DOHH2 (cell line): ENCODE measurements around the gene CASP9.
"Not testable (repeated sequence)": the region's sequence is repeated elsewhere in the genome, so short reads cannot be mapped to it uniquely, and the experiment has no call there.

Source experiments
- H3F3A ChIP-seq: fragments of 200-600 bp; sonication (generic), shearing (Covaris generic); 2 replicates; pipeline ENCODE4 v1.6.0; 2016; ENCODE audit warnings: antibody characterized with exemption, mild to moderate bottlenecking; ENCODE audit not compliant: control insufficient read depth, insufficient read depth
- H3K27ac ChIP-seq: fragments of 200-600 bp; sonication (generic); 2 replicates; pipeline ENCODE4 v1.5.1; 2014; ENCODE audit warnings: low read depth, mild to moderate bottlenecking, low read length, moderate library complexity
- H3K27me3 ChIP-seq: fragments of 200-600 bp; sonication (generic); 2 replicates; pipeline ENCODE4 v1.6.1; 2014; ENCODE audit warnings: mild to moderate bottlenecking, low read length, mixed read lengths; ENCODE audit not compliant: control insufficient read depth
- H3K36me3 ChIP-seq: fragments of 200-600 bp; sonication (generic); 2 replicates; pipeline ENCODE4 v1.6.1; 2014; ENCODE audit warnings: mild to moderate bottlenecking, low read length, moderate library complexity, mixed read lengths; ENCODE audit not compliant: control insufficient read depth
- H3K4me1 ChIP-seq: fragments of 200-600 bp; sonication (generic); 2 replicates; pipeline ENCODE4 v1.6.1; 2014; ENCODE audit warnings: mild to moderate bottlenecking, low read length, mixed read lengths; ENCODE audit not compliant: control insufficient read depth
- H3K4me2 ChIP-seq: fragments of 200-600 bp; sonication (generic); 2 replicates; pipeline ENCODE4 v1.6.0; 2014; ENCODE audit warnings: mild to moderate bottlenecking, low read length, moderate library complexity
- H3K4me3 ChIP-seq: fragments of 200-600 bp; sonication (generic); 2 replicates; pipeline ENCODE4 v1.5.1; 2014; ENCODE audit warnings: mild to moderate bottlenecking, low read length, mixed read lengths
- H3K79me2 ChIP-seq: fragments of 200-600 bp; sonication (generic); 2 replicates; pipeline ENCODE4 v1.6.1; 2014; ENCODE audit warnings: mild to moderate bottlenecking, low read length, mixed read lengths; ENCODE audit not compliant: control insufficient read depth
- H3K9me2 ChIP-seq: fragments of 200-600 bp; sonication (generic); replicated peaks from 2 replicates; pipeline ENCODE4 v1.6.1; 2014; ENCODE audit warnings: mild to moderate bottlenecking, low read length, mixed read lengths; ENCODE audit not compliant: control insufficient read depth
- H3K9me3 ChIP-seq: fragments of 200-600 bp; sonication (generic); 2 replicates; pipeline ENCODE4 v1.6.1; 2014; ENCODE audit warnings: antibody characterized with exemption, low read length, mixed read lengths; ENCODE audit not compliant: control insufficient read depth, insufficient read depth
- H4K20me1 ChIP-seq: fragments of 200-600 bp; sonication (generic); 2 replicates; pipeline ENCODE4 v1.6.0; 2014; ENCODE audit warnings: low read depth, mild to moderate bottlenecking, antibody characterized with exemption, low read length, moderate library complexity; ENCODE audit not compliant: control insufficient read depth, insufficient read depth
- EZH2phosphoT487 ChIP-seq: fragments of 200-600 bp; sonication (generic); IDR thresholded peaks from 2 replicates; pipeline ENCODE4 v1.6.1; 2017; ENCODE audit warnings: borderline replicate concordance, mild to moderate bottlenecking, antibody characterized with exemption, low read length, moderate library complexity, mixed read lengths
- TF ChIP-seq, protein P1 (sequence below): fragments of 200-600 bp; sonication (generic); IDR thresholded peaks from one replicate; pipeline ENCODE4 v1.5.1; 2014; ENCODE audit warnings: antibody characterized with exemption, mild to moderate bottlenecking, low read depth, low read length; ENCODE audit not compliant: poor library complexity, severe bottlenecking

Gene CASP9

DNA sequence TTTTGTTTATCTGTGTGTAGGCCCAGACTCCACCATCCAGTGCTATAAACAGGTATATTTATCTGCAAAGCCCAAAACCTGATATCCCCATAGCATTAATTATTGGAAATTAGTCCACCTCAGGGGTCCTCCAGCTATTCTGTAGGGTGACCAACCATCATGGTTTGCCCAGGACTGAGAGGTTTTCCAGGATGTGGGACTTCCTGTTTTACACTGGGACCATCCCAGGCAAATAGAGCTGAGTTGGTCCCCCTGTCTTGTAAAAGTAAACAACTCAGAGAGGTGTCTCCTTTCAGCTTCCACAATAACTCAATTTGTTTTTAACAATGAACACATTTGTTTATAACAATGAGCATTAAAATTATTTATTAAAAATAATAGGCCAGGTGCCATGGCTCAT lies 55.9 kb downstream of the CASP9 start:
- Histone ChIP-seq H3K36me3 (no peaks in the 10 kb centered on the region), H3K4me3 (no peak overlapping the region), H4K20me1 (no peaks in the 10 kb centered on the region), H3K27ac (no peak overlapping the region), H3K9me2 (no peaks in the 10 kb centered on the region), H3F3A (no peaks in the 10 kb centered on the region), H3K27me3 (no peaks in the 10 kb centered on the region), H3K9me3 (no peaks in the 10 kb centered on the region), H3K79me2 (no peaks in the 10 kb centered on the region), H3K4me1 (no peaks in the 10 kb centered on the region), H3K4me2 (no peak overlapping the region)
- TF ChIP-seq, protein P1, sequence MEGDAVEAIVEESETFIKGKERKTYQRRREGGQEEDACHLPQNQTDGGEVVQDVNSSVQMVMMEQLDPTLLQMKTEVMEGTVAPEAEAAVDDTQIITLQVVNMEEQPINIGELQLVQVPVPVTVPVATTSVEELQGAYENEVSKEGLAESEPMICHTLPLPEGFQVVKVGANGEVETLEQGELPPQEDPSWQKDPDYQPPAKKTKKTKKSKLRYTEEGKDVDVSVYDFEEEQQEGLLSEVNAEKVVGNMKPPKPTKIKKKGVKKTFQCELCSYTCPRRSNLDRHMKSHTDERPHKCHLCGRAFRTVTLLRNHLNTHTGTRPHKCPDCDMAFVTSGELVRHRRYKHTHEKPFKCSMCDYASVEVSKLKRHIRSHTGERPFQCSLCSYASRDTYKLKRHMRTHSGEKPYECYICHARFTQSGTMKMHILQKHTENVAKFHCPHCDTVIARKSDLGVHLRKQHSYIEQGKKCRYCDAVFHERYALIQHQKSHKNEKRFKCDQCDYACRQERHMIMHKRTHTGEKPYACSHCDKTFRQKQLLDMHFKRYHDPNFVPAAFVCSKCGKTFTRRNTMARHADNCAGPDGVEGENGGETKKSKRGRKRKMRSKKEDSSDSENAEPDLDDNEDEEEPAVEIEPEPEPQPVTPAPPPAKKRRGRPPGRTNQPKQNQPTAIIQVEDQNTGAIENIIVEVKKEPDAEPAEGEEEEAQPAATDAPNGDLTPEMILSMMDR, result no peak
- no peak for TF ChIP-seq EZH2phosphoT487

DNA sequence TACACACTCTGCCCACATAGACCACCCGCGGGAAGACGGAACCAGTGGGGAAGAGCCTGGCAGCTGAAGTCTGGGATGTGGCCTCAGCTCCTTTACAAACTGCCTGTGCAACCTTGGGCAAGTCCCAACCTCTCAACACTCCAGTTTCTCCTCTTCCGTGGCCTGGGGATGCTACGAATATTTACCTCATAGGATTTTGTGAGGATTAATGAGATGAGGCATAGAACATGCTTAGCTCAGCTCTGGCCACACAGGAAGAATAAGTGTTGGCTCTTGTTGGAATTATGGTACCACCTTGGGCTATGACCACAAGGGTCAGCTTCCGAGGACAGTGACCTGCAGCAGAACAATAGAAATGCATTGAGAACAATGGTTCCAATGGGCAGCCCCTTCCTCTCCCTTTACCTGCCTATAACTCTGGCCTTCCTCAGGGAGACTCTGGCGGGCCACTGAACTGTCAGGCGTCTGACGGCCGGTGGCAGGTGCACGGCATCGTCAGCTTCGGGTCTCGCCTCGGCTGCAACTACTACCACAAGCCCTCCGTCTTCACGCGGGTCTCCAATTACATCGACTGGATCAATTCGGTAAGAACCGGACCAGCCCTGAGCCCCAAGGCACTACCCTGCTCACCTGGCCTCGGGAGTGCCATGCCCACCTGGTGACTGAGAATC lies 56.9 kb downstream of the CASP9 start:
- H3K27ac ChIP-seq, H3K4me2 ChIP-seq, H3F3A ChIP-seq, H3K9me2 ChIP-seq, H3K79me2 ChIP-seq, H3K36me3 ChIP-seq, H3K4me3 ChIP-seq, H3K9me3 ChIP-seq, H3K4me1 ChIP-seq, H4K20me1 ChIP-seq, H3K27me3 ChIP-seq: not testable (repeated sequence)

GRCh38 chr1:15465674-15466073 lies 58.3 kb downstream of the CASP9 start:
- H3K27ac ChIP-seq, result no peak overlapping the region
- H4K20me1 ChIP-seq, result no peaks in the 10 kb centered on the region
- H3K4me1 ChIP-seq, result no peaks in the 10 kb centered on the region
- H3K4me3 ChIP-seq, result no peak overlapping the region
- H3K36me3 ChIP-seq, result no peaks in the 10 kb centered on the region
- no peaks in the 10 kb centered on the region for H3K9me2 ChIP-seq
- TF ChIP-seq, protein P1, result no peak
- no peak for TF ChIP-seq EZH2phosphoT487
- no peaks in the 10 kb centered on the region for H3K79me2 ChIP-seq
- no peak overlapping the region for H3K4me2 ChIP-seq
- H3K27me3 ChIP-seq, result no peaks in the 10 kb centered on the region
- H3F3A ChIP-seq, result no peaks in the 10 kb centered on the region
- no peaks in the 10 kb centered on the region for H3K9me3 ChIP-seq

DNA sequence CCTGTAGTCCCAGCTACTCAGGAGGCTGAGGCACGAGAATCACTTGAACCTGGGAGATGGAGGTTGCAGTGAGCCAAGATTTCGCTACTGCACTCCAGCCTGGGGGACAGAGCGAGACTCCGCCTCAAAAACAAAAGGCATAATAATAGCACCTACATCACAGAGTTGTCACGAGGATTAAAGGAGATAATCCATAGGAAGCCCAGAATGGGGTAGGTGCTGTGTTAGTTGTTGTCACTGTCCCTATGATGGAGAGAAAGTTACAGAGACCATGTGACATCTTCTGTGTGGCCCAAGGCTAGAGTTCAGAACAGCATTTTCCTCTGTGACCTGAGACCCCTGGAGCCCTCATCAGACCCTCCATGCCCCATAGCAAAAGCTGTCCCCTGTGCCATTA lies 60.1 kb downstream of the CASP9 start:
- not testable (repeated sequence) for H3K9me2 ChIP-seq, H3K36me3 ChIP-seq, H3K4me3 ChIP-seq, H3K27ac ChIP-seq, H3K4me1 ChIP-seq, H4K20me1 ChIP-seq, H3K79me2 ChIP-seq, H3F3A ChIP-seq, H3K27me3 ChIP-seq, H3K4me2 ChIP-seq, H3K9me3 ChIP-seq

DNA sequence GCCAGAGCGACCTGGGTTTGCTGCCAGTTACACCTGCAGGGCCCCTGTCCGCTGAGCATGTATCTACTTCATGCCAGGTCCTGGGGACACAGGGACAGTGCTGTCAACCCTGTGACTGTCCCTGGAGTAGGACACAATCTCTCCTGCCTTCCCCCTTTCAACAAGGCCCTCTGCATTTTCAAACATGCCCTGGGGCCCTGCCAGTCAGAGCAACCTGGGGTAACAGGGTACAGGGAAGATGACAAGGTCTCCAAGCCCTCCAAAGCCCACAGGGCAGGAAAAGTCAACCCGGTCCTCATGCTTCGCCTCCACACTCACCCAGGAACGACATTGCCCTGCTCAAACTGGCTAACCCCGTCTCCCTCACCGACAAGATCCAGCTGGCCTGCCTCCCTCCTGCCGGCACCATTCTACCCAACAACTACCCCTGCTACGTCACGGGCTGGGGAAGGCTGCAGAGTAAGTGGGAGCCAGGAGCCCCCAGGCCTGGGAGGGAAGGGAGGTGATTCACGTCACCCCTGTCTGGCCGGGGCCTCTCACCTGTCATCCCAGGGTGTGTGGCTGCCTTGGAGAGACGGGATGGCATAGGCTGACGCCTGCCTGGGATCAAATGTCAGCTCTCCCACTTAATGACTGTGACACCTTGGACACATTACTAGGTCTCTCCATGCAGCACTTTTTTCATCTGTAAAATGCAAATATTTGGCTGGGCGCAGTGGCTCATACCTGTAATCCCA lies 60.8 kb downstream of the CASP9 start:
- H3K4me1 ChIP-seq, H3K4me3 ChIP-seq, H3K36me3 ChIP-seq, H3K4me2 ChIP-seq, H3K9me2 ChIP-seq, H3K27ac ChIP-seq, H3F3A ChIP-seq, H3K9me3 ChIP-seq, H3K27me3 ChIP-seq, H3K79me2 ChIP-seq, H4K20me1 ChIP-seq: not testable (repeated sequence)
